ENCODE measurements around the gene GGT7.
"Not testable (repeated sequence)": the region's sequence is repeated elsewhere in the genome, so short reads cannot be mapped to it uniquely, and the experiment has no call there.

Gene GGT7

GRCh38 chr20:34872622-34873224 lies at the start of gene GGT7:
GGT7 (minus strand) TSS chr20:34872856; CDS start chr20:34872815, 41 bp downstream.
- peak; percentile 88 for DNase-seq

- DNase-seq = no peak
These were observed 48.8 kb upstream of the GGT7 start for GRCh38 chr20:34921436-34921835.

GRCh38 chr20:34920055-34920454 lies 47.4 kb upstream of the GGT7 start:
- DNase-seq = no peak

GRCh38 chr20:34916774-34917354 lies 44.2 kb upstream of the GGT7 start:
- DNase-seq = no peak

GRCh38 chr20:34915749-34916455 lies 43.2 kb upstream of the GGT7 start:
- no peak for DNase-seq

GRCh38 chr20:34915131-34915530 lies 42.5 kb upstream of the GGT7 start:
- no peak for DNase-seq

GRCh38 chr20:34907616-34908469 lies 35.2 kb upstream of the GGT7 start:
- no peak for DNase-seq

- no peak for DNase-seq
These were observed 31.6 kb upstream of the GGT7 start for GRCh38 chr20:34904202-34904621.

- DNase-seq = not testable (repeated sequence)
These were observed 26.1 kb upstream of the GGT7 start for GRCh38 chr20:34898731-34899130.

GRCh38 chr20:34898129-34898528 lies 25.5 kb upstream of the GGT7 start:
- DNase-seq = not testable (repeated sequence)

GRCh38 chr20:34896086-34896621 lies 23.5 kb upstream of the GGT7 start:
- no peak for DNase-seq

- no peak for DNase-seq
These were observed 22.8 kb upstream of the GGT7 start for GRCh38 chr20:34895465-34895864.

GRCh38 chr20:34894723-34895122 lies 22.1 kb upstream of the GGT7 start:
- no peak for DNase-seq

GRCh38 chr20:34892671-34893070 lies 20.0 kb upstream of the GGT7 start:
- DNase-seq = no peak

- DNase-seq = peak; percentile 12
These were observed 18.8 kb upstream of the GGT7 start for GRCh38 chr20:34891166-34892062.

- DNase-seq = no peak
These were observed 15.8 kb upstream of the GGT7 start for GRCh38 chr20:34888468-34888867.

- no peak for DNase-seq
These were observed 14.4 kb upstream of the GGT7 start for GRCh38 chr20:34887023-34887422.

GRCh38 chr20:34886122-34886521 lies 13.5 kb upstream of the GGT7 start:
- no peak for DNase-seq

- DNase-seq = no peak
These were observed 11.6 kb upstream of the GGT7 start for GRCh38 chr20:34884260-34884659.

GRCh38 chr20:34883809-34884208 lies 11.2 kb upstream of the GGT7 start:
- no peak for DNase-seq

- DNase-seq = no peak
These were observed 10.5 kb upstream of the GGT7 start for GRCh38 chr20:34883087-34883688.

GRCh38 chr20:34881689-34882088 lies 9.0 kb upstream of the GGT7 start:
- DNase-seq = no peak

Data from CD4-positive, alpha-beta T cell treated with Interleukin-10 for 1 hour (primary cell).